HepG2 (cell line): ENCODE results near the gene TRRAP. TPM values are rescaled to one million over a fixed set of nuclear protein-coding genes. Genes with fewer than 3 reads are reported as not detected.

Experiments used
- AKAP8 ChIP-seq: sonication (generic); formaldehyde crosslinking; IDR thresholded peaks from 2 replicates; pipeline ENCODE4 v1.5.1; 2020; ENCODE audit warnings: mild to moderate bottlenecking, missing genetic modification reagents
- ARID2 ChIP-seq: sonication (generic); formaldehyde crosslinking; IDR thresholded peaks from 2 replicates; pipeline ENCODE4 v1.8.1; 2022; ENCODE audit warnings: mild to moderate bottlenecking, missing genetic modification reagents, borderline replicate concordance
- EED ChIP-seq: sonication (generic); formaldehyde crosslinking; IDR thresholded peaks from 2 replicates; pipeline ENCODE4 v1.5.0; 2020; ENCODE audit warnings: mild to moderate bottlenecking, missing genetic modification reagents
- ETS1 ChIP-seq: sonication (generic); formaldehyde crosslinking; IDR thresholded peaks from 2 replicates; pipeline ENCODE4 v1.4.0; 2020; ENCODE audit warnings: missing genetic modification reagents
- GATAD1 ChIP-seq: IDR thresholded peaks from 2 replicates; pipeline ENCODE4 v1.6.1; 2016; ENCODE audit warnings: missing genetic modification reagents, missing compliant biosample characterization
- IRF2 ChIP-seq: IDR thresholded peaks from 2 replicates; pipeline ENCODE4 v1.6.1; 2018; ENCODE audit warnings: missing genetic modification reagents, missing compliant biosample characterization
- SMAD3 ChIP-seq: sonication (generic); formaldehyde crosslinking; IDR thresholded peaks from 2 replicates; pipeline ENCODE4 v1.4.0; 2020; ENCODE audit warnings: missing genetic modification reagents
- ZBED4 ChIP-seq: sonication (generic); formaldehyde crosslinking; IDR thresholded peaks from 2 replicates; pipeline ENCODE4 v1.4.0; 2020; ENCODE audit warnings: missing genetic modification reagents, borderline replicate concordance
- ZBTB43 ChIP-seq: sonication (generic); formaldehyde crosslinking; conservative IDR thresholded peaks from 2 replicates; pipeline ENCODE4 v1.4.0; 2020; ENCODE audit warnings: missing genetic modification reagents
- ZC3H13 ChIP-seq: sonication (generic); formaldehyde crosslinking; IDR thresholded peaks from 2 replicates; pipeline ENCODE4 v1.8.1; 2023; ENCODE audit warnings: mild to moderate bottlenecking, missing genetic modification reagents, moderate library complexity
- ZNF143 ChIP-seq: sonication (generic); formaldehyde crosslinking; IDR thresholded peaks from 2 replicates; pipeline ENCODE4 v1.4.0; 2020; ENCODE audit warnings: missing genetic modification reagents
- ZNF160 ChIP-seq: sonication (generic); formaldehyde crosslinking; IDR thresholded peaks from 2 replicates; pipeline ENCODE4 v1.8.0; 2022; ENCODE audit warnings: mild to moderate bottlenecking, inconsistent platforms, missing genetic modification reagents
- ZNF546 ChIP-seq: sonication (generic); formaldehyde crosslinking; conservative IDR thresholded peaks from 2 replicates; pipeline ENCODE4 v1.8.1; 2023; ENCODE audit warnings: mild to moderate bottlenecking, missing genetic modification reagents
- ZNF749 ChIP-seq: sonication (generic); formaldehyde crosslinking; IDR thresholded peaks from 2 replicates; pipeline ENCODE4 v1.8.0; 2022; ENCODE audit warnings: mild to moderate bottlenecking, missing genetic modification reagents, moderate library complexity, borderline replicate concordance
- ZNF75D ChIP-seq: sonication (generic); formaldehyde crosslinking; IDR thresholded peaks from 2 replicates; pipeline ENCODE4 v1.8.1; 2023; ENCODE audit warnings: missing genetic modification reagents, mild to moderate bottlenecking, borderline replicate concordance
- ZNF770 ChIP-seq: sonication (generic); formaldehyde crosslinking; IDR thresholded peaks from 2 replicates; pipeline ENCODE4 v1.5.0; 2020; ENCODE audit warnings: mild to moderate bottlenecking, missing genetic modification reagents
- ZNF850 ChIP-seq: sonication (generic); formaldehyde crosslinking; conservative IDR thresholded peaks from 2 replicates; pipeline ENCODE4 v1.9.0; 2021; ENCODE audit warnings: mild to moderate bottlenecking, missing genetic modification reagents
- ZSCAN12 ChIP-seq: sonication (generic); formaldehyde crosslinking; IDR thresholded peaks from 2 replicates; pipeline ENCODE4 v1.9.0; 2021; ENCODE audit warnings: mild to moderate bottlenecking, missing genetic modification reagents
- ZSCAN22 ChIP-seq: sonication (generic); formaldehyde crosslinking; IDR thresholded peaks from 2 replicates; pipeline ENCODE4 v1.4.0; 2020; ENCODE audit warnings: mild to moderate bottlenecking, missing genetic modification reagents
- polyA plus RNA-seq, 8 experiments: library from polyadenylated mRNA; depleted of rRNA in 3 of 8; stranded (reverse) in 7 of 8; unstranded in 1 of 8; fragments of >200 nt; fragmentation: Illumina TruSeq in 4 of 8; extraction: Trizol in 4 of 8; gene quantifications; 2 replicates each; pipeline versions ENCODE4 v1.2.1 to v1.2.3, GENCODE V29; 2011 to 2016; ENCODE audit warnings: low read depth in 4 of 8, missing spikeins in 1 of 8, mixed read lengths in 1 of 8; ENCODE audit not compliant: insufficient read depth in 1 of 8
- total RNA-seq, 5 experiments: library from RNA; depleted of rRNA; stranded (reverse); fragments of >200 nt; fragmentation: Illumina TruSeq; extraction: Trizol; gene quantifications; 2 replicates each; pipeline ENCODE4 v1.2.3, GENCODE V29; 2016; ENCODE audit warnings: low read depth in 1 of 5

TRRAP gene
- total and polyA plus RNA-seq, 2 of the 13 experiments (the other 11 are each of a cell fraction or from before 2014, with no cell fraction given): 8.6 to 10.5 TPM

GRCh38 chr7:98878365-98879197 lies at the start of gene TRRAP (continued):
- no peak for TF ChIP-seq ZNF75D (CRISPR knock-in tag)
- TF ChIP-seq ZSCAN12 (CRISPR knock-in tag): 0 out of 2 replicates have a peak, but pooled peaks have one; percentile 23
- 0 out of 2 replicates have a peak, but pooled peaks have one; percentile 48 for TF ChIP-seq ZNF749 (CRISPR knock-in tag)
- TF ChIP-seq AKAP8 (CRISPR knock-in tag): peak; percentile 61; the same call in 1 of the 2 replicates
- TF ChIP-seq ETS1: no peak
- 0 out of 2 replicates have a peak, but pooled peaks have one; percentile 24 for TF ChIP-seq ZC3H13 (CRISPR knock-in tag)
- TF ChIP-seq ZNF160: peak; percentile 57; the same call in 1 of the 2 replicates
- 0 out of 2 replicates have a peak, but pooled peaks have one; percentile 43 for TF ChIP-seq ZNF546 (CRISPR knock-in tag)
- no peak for TF ChIP-seq ARID2 (CRISPR knock-in tag)
- peak; percentile 46; the same call in 1 of the 2 replicates for TF ChIP-seq EED
- TF ChIP-seq ZBTB43 (CRISPR knock-in tag): 0 out of 2 replicates have a peak, but pooled peaks have one; percentile 33
- TF ChIP-seq SMAD3 (CRISPR knock-in tag): no peak; the same call in 1 of the 2 replicates
- TF ChIP-seq ZBED4 (CRISPR knock-in tag): 0 out of 2 replicates have a peak, but pooled peaks have one; percentile 14
- TF ChIP-seq ZNF850 (CRISPR knock-in tag): peak; percentile 83; the same call in 1 of the 2 replicates
- TF ChIP-seq IRF2 (CRISPR knock-in tag): no peak
- TF ChIP-seq GATAD1: peak; percentile 84
- peak; percentile 30; the same call in 1 of the 2 replicates for TF ChIP-seq ZNF143 (CRISPR knock-in tag)
- no peak for TF ChIP-seq ZSCAN22 (CRISPR knock-in tag)
- no peak for TF ChIP-seq ZNF770 (CRISPR knock-in tag)
